Esophagus muscularis mucosa (tissue), 4 donors: Measurements from ENCODE around the gene PSTPIP2.

Experiments used
- CTCF ChIP-seq, 3 experiments: fragments of 200-600 bp in 2 of 3; fragments of 450-650 bp in 1 of 3; sonication (generic) in 2 of 3; IDR thresholded peaks; one replicate each; pipeline ENCODE4 v1.5.1; 2017 to 2019; ENCODE audit warnings: antibody characterized with exemption in 3 of 3, mild to moderate bottlenecking in 2 of 3, moderate library complexity in 1 of 3
- EP300 ChIP-seq: sonication (generic); formaldehyde crosslinking; IDR thresholded peaks from one replicate; pipeline ENCODE4 v1.6.1; 2017; ENCODE audit warnings: antibody characterized with exemption
- POLR2A ChIP-seq: fragments of 450-650 bp; IDR thresholded peaks from one replicate; pipeline ENCODE4 v1.6.1; 2017; ENCODE audit warnings: antibody characterized with exemption, moderate library complexity, mild to moderate bottlenecking, low read depth
- POLR2AphosphoS5 ChIP-seq, 2 donors: sonication (generic); formaldehyde crosslinking; IDR thresholded peaks; one replicate each; pipeline ENCODE4 v1.6.1; 2017; ENCODE audit warnings: antibody characterized with exemption in 2 of 2

DNA sequence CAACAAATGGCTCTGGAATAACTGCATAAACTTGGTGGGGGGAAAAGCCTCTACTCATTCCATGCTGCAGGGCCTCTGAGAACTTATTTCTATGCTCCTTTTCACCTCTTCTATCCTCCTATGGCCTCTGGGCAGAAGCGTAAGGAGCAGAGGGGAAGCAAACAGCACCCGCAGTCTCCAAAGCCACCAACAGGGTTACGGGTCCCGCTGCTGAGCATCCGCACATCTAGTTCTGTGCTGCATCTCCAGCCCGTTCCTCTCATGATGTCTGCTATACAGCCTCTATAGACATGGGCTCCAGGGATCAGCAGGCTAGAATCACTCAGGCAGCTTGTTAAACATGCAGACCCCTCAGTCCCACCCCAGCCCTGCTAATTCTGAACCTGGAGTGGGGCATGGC lies 25.9 kb downstream of the PSTPIP2 start:
- TF ChIP-seq CTCF (IDR thresholded peaks at IDR 0.05): no peak
- TF ChIP-seq EP300: no peak
- no peak for TF ChIP-seq POLR2A
- no peak for TF ChIP-seq POLR2AphosphoS5 (IDR thresholded peaks at IDR 0.05)
